Stimulated activated CD8-positive, alpha-beta memory T cell treated with anti-CD3 and anti-CD28 coated beads, Interleukin-4, amount 100 ng/mL, for 48 hours (primary cell): Measurements from ENCODE around the gene KIF4B.
"Not testable (repeated sequence)": the region's sequence is repeated elsewhere in the genome, so short reads cannot be mapped to it uniquely, and the experiment has no call there.

Experiments used
- DNase-seq: peaks from one replicate; pipeline ENCODE4 v3.0.0-alpha.2; 2020

Gene KIF4B

GRCh38 chr5:155013526-155013925 is at the start of gene KIF4B:
KIF4B (plus strand) TSS chr5:155013755; CDS start chr5:155013860, 105 bp downstream.
- DNase-seq = no peak

- no peak for DNase-seq
Measured at GRCh38 chr5:154966081-154966841, 47.3 kb upstream of the KIF4B start.

GRCh38 chr5:154966874-154967273 is 46.7 kb upstream of the KIF4B start:
- DNase-seq = no peak

GRCh38 chr5:154967421-154968024 is 46.0 kb upstream of the KIF4B start:
- DNase-seq = no peak

GRCh38 chr5:154968953-154969352 is 44.6 kb upstream of the KIF4B start:
- DNase-seq = no peak

- DNase-seq = no peak
Measured at GRCh38 chr5:154970759-154971158, 42.8 kb upstream of the KIF4B start.

GRCh38 chr5:154971501-154971900 is 42.1 kb upstream of the KIF4B start:
- DNase-seq = no peak

GRCh38 chr5:154972476-154973080 is 41.0 kb upstream of the KIF4B start:
- no peak for DNase-seq

GRCh38 chr5:154976082-154976481 is 37.5 kb upstream of the KIF4B start:
- DNase-seq = not testable (repeated sequence)

GRCh38 chr5:154977409-154977808 is 36.1 kb upstream of the KIF4B start:
- DNase-seq = no peak

- DNase-seq = not testable (repeated sequence)
Measured at GRCh38 chr5:154978294-154978693, 35.3 kb upstream of the KIF4B start.

- DNase-seq = no peak
Measured at GRCh38 chr5:154984946-154985516, 28.5 kb upstream of the KIF4B start.

- DNase-seq = no peak
Measured at GRCh38 chr5:154986151-154986550, 27.4 kb upstream of the KIF4B start.

- DNase-seq = no peak
Measured at GRCh38 chr5:154989626-154990025, 23.9 kb upstream of the KIF4B start.

- no peak for DNase-seq
Measured at GRCh38 chr5:154993461-154993860, 20.1 kb upstream of the KIF4B start.

- no peak for DNase-seq
Measured at GRCh38 chr5:154995679-154996078, 17.9 kb upstream of the KIF4B start.

GRCh38 chr5:154997746-154998145 is 15.8 kb upstream of the KIF4B start:
- DNase-seq = no peak

- no peak for DNase-seq
Measured at GRCh38 chr5:154999865-155000264, 13.7 kb upstream of the KIF4B start.

- DNase-seq = no peak
Measured at GRCh38 chr5:155001523-155001922, 12.0 kb upstream of the KIF4B start.

- DNase-seq = not testable (repeated sequence)
Measured at GRCh38 chr5:155002722-155003121, 10.8 kb upstream of the KIF4B start.

GRCh38 chr5:155004138-155004744 is 9.3 kb upstream of the KIF4B start:
- DNase-seq = peak; percentile 55

- DNase-seq = not testable (repeated sequence)
Measured at GRCh38 chr5:155006265-155006664, 7.3 kb upstream of the KIF4B start.

- DNase-seq = no peak
Measured at GRCh38 chr5:155008669-155009068, 4.9 kb upstream of the KIF4B start.
